ENCODE measurements around the gene GSC. TPM values are rescaled to one million over a fixed set of nuclear protein-coding genes. Genes with fewer than 3 reads are reported as not detected.

The GSC gene
- total RNA-seq, 1 experiment from 2014 or later: not detected

DNA sequence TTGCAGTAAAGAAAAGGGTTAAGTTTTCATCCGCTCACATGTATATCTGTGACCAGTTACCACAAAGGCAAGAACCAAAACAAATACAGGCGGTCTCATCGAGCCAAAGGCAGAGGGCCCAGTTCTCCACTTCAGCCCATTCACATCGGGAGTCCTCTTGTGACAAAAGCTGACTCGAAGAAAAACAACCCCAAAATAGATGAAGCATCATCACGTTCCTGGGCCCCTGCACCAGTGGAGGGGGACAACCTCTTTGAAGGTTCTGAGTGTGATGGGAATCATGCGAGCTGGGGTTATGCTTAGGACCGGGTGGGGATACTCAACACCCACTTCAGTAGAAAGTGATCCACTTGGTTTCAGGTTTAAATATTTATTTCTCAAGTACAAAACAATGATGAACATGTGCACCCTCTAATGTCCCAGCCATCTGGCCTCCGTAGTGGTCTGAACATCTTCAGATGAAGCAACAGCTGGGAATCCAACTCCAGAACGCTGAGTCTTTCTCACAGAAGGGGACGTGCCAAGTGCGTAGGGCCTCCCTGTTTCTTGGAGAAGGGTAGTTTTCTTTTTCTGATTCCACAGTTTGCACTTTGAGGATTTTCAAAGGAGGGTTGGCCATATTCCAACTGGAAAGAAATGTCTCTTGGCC lies 8.4 kb downstream of the GSC start:
- no peak overlapping the region for H2BK12ac ChIP-seq (ENCODE audit: insufficient read length, low read depth, low read length)
- TF ChIP-seq, protein P1, sequence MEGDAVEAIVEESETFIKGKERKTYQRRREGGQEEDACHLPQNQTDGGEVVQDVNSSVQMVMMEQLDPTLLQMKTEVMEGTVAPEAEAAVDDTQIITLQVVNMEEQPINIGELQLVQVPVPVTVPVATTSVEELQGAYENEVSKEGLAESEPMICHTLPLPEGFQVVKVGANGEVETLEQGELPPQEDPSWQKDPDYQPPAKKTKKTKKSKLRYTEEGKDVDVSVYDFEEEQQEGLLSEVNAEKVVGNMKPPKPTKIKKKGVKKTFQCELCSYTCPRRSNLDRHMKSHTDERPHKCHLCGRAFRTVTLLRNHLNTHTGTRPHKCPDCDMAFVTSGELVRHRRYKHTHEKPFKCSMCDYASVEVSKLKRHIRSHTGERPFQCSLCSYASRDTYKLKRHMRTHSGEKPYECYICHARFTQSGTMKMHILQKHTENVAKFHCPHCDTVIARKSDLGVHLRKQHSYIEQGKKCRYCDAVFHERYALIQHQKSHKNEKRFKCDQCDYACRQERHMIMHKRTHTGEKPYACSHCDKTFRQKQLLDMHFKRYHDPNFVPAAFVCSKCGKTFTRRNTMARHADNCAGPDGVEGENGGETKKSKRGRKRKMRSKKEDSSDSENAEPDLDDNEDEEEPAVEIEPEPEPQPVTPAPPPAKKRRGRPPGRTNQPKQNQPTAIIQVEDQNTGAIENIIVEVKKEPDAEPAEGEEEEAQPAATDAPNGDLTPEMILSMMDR (conservative IDR thresholded peaks at IDR 0.05): no peak
- no peak for DNase-seq
- no peak overlapping the region for H3K27ac ChIP-seq (ENCODE audit: insufficient read length, low read depth, low read length)
- H2AK5ac ChIP-seq (ENCODE audit: insufficient read length, low read length): no peak overlapping the region
- H4K20me1 ChIP-seq (ENCODE audit: control insufficient read depth, insufficient read depth, insufficient read length): no peaks in the 10 kb centered on the region
- no peak overlapping the region for H3T11ph ChIP-seq (ENCODE audit: low read length)
- no peak overlapping the region for H3K18ac ChIP-seq (ENCODE audit: insufficient read length, low read depth, low read length)
- peaks cover 74% of the 10 kb centered on the region for H3K27me3 Mint-ChIP-seq (ENCODE audit: low read depth)
- H3K4me1 Mint-ChIP-seq: peaks cover 6 to 22% of the 10 kb centered on the region in 2 experiments
- H3K79me2 ChIP-seq (ENCODE audit: insufficient read depth, low read length): no peaks in the 10 kb centered on the region
- H2BK20ac ChIP-seq (ENCODE audit: low read depth, low read length, poor library complexity, severe bottlenecking): no peak overlapping the region
- peaks cover 0 to 2% of the 10 kb centered on the region in 2 experiments; a peak in 2 of 5 replicates for H3K9me3 Mint-ChIP-seq
- H3K23me2 ChIP-seq (ENCODE audit: insufficient read length, low read depth, low read length, poor library complexity, severe bottlenecking): no peaks in the 10 kb centered on the region
- H3K9me3 ChIP-seq (ENCODE audit: control insufficient read depth, low read depth, low read length): no peaks in the 10 kb centered on the region
- H3K4me2 ChIP-seq (ENCODE audit: insufficient read depth, insufficient read length, low read length): no peak overlapping the region
- H4K8ac ChIP-seq (replicated peaks; ENCODE audit: insufficient read length, low read depth, low read length): no peak overlapping the region
- no peak overlapping the region for H3K23ac ChIP-seq (ENCODE audit: insufficient read length, low read depth, low read length)
- H3K79me1 ChIP-seq (ENCODE audit: insufficient read depth, low read depth, low read length, poor library complexity, severe bottlenecking): no peaks in the 10 kb centered on the region
- H2BK120ac ChIP-seq (ENCODE audit: low read depth, low read length, poor library complexity, severe bottlenecking): no peak overlapping the region
- no peak overlapping the region for H4K5ac ChIP-seq (ENCODE audit: insufficient read length, low read depth, low read length)
- H3K27me3 ChIP-seq (ENCODE audit: insufficient read depth, low read length): peaks cover 15% of the 10 kb centered on the region; the same call in 1 of the 2 replicates
- H2BK5ac ChIP-seq (ENCODE audit: insufficient read length, low read length): no peak overlapping the region
- no CpG with 5 or more reads among the region's 12 CpGs for WGBS (ENCODE audit: extremely low coverage, insufficient read length, low lambda C conversion rate)
- H3K14ac ChIP-seq (ENCODE audit: insufficient read depth, low read length): no peak overlapping the region
- no peak overlapping the region for H3K27ac Mint-ChIP-seq
- no peak overlapping the region for H3K9ac ChIP-seq (ENCODE audit: extremely low read depth, insufficient read length, low read length)
- H3K36me3 Mint-ChIP-seq (ENCODE audit: insufficient read depth in 1 of 3, low read depth in 3 of 3): no peaks in the 10 kb centered on the region
- no peaks in the 10 kb centered on the region for H3K4me1 ChIP-seq (ENCODE audit: insufficient read depth, low read length)
- H2BK15ac ChIP-seq (ENCODE audit: low read depth, low read length): no peak overlapping the region
- H3K4ac ChIP-seq (ENCODE audit: low read depth, low read length): no peak overlapping the region
- H3K4me3 Mint-ChIP-seq: no peak overlapping the region
- no peak overlapping the region for H2AFZ ChIP-seq (ENCODE audit: low read length)
- no peak overlapping the region for H3K56ac ChIP-seq (ENCODE audit: insufficient read length, low read depth, low read length)
- no peak overlapping the region for H4K91ac ChIP-seq (ENCODE audit: insufficient read length, low read depth, low read length)

All from H9 (cell line).